HL-60 (cell line): ENCODE data around the gene TNK2.
"Not testable (repeated sequence)": the region's sequence is repeated elsewhere in the genome, so short reads cannot be mapped to it uniquely, and the experiment has no call there.

Experiments used
- DNase-seq, 2 experiments: peaks; one replicate each; pipeline ENCODE4 v3.0.0-alpha.2; 2010 to 2020; ENCODE audit warnings: low read depth in 1 of 2, low spot score in 1 of 2
- H3K27ac ChIP-seq: fragments of 250-450 bp; sonication (Bioruptor Pico); replicated peaks from 2 replicates; pipeline ENCODE4 v1.5.1; 2020; ENCODE audit warnings: mild to moderate bottlenecking, moderate library complexity
- H3K27me3 ChIP-seq: fragments of 250-450 bp; sonication (Bioruptor Pico); 2 replicates; pipeline ENCODE4 v1.5.1; 2021; ENCODE audit warnings: mild to moderate bottlenecking, moderate library complexity; ENCODE audit not compliant: insufficient read depth, poor library complexity, severe bottlenecking
- H3K4me3 ChIP-seq: replicated peaks from 2 replicates; pipeline ENCODE4 v1.5.1; 2011; ENCODE audit warnings: mild to moderate bottlenecking, control low read depth, low read length; ENCODE audit not compliant: insufficient read depth
- CTCF ChIP-seq: IDR thresholded peaks from one replicate; pipeline ENCODE4 v1.5.1; 2011; ENCODE audit warnings: low read length, control low read depth, inconsistent platforms; ENCODE audit not compliant: insufficient read depth
- GABPA ChIP-seq: IDR thresholded peaks from 2 replicates; pipeline ENCODE4 v1.6.1; 2012; ENCODE audit warnings: low read depth
- POLR2AphosphoS5 ChIP-seq: IDR thresholded peaks from 2 replicates; pipeline ENCODE4 v1.6.1; 2012; ENCODE audit warnings: low read depth
- SPI1 ChIP-seq: IDR thresholded peaks from 2 replicates; pipeline ENCODE4 v1.6.1; 2012; ENCODE audit warnings: low read depth, mild to moderate bottlenecking, borderline replicate concordance
- TF ChIP-seq, protein P1 (sequence below): IDR thresholded peaks from 2 replicates; pipeline ENCODE4 v1.6.1; 2012; ENCODE audit warnings: low read depth; ENCODE audit not compliant: insufficient replicate concordance

Gene TNK2

GRCh38 chr3:195825857-195826804 lies 82.2 kb downstream of the TNK2 start:
- no peak overlapping the region for H3K4me3 ChIP-seq

GRCh38 chr3:195825191-195825588 lies 83.2 kb downstream of the TNK2 start:
- H3K27ac ChIP-seq = no peak overlapping the region
- H3K4me3 ChIP-seq = no peak overlapping the region
- TF ChIP-seq, protein P1, sequence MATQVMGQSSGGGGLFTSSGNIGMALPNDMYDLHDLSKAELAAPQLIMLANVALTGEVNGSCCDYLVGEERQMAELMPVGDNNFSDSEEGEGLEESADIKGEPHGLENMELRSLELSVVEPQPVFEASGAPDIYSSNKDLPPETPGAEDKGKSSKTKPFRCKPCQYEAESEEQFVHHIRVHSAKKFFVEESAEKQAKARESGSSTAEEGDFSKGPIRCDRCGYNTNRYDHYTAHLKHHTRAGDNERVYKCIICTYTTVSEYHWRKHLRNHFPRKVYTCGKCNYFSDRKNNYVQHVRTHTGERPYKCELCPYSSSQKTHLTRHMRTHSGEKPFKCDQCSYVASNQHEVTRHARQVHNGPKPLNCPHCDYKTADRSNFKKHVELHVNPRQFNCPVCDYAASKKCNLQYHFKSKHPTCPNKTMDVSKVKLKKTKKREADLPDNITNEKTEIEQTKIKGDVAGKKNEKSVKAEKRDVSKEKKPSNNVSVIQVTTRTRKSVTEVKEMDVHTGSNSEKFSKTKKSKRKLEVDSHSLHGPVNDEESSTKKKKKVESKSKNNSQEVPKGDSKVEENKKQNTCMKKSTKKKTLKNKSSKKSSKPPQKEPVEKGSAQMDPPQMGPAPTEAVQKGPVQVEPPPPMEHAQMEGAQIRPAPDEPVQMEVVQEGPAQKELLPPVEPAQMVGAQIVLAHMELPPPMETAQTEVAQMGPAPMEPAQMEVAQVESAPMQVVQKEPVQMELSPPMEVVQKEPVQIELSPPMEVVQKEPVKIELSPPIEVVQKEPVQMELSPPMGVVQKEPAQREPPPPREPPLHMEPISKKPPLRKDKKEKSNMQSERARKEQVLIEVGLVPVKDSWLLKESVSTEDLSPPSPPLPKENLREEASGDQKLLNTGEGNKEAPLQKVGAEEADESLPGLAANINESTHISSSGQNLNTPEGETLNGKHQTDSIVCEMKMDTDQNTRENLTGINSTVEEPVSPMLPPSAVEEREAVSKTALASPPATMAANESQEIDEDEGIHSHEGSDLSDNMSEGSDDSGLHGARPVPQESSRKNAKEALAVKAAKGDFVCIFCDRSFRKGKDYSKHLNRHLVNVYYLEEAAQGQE = no peak
- no peak for TF ChIP-seq SPI1
- TF ChIP-seq GABPA = no peak
- TF ChIP-seq POLR2AphosphoS5 = no peak
- TF ChIP-seq CTCF = no peak
- no peak for DNase-seq
- no peaks in the 10 kb centered on the region for H3K27me3 ChIP-seq

More at GRCh38 chr3:195825857-195826804, 82.2 kb downstream of the TNK2 start:
- DNase-seq = no peak
- Histone ChIP-seq H3K27ac (no peak overlapping the region), H3K27me3 (no peaks in the 10 kb centered on the region)
- TF ChIP-seq POLR2AphosphoS5 = no peak
- TF ChIP-seq SPI1 = no peak
- no peak for TF ChIP-seq GABPA
- TF ChIP-seq, protein P1 = no peak
- TF ChIP-seq CTCF = no peak

GRCh38 chr3:195824425-195825190 lies 83.7 kb downstream of the TNK2 start:
- not testable (repeated sequence) for H3K27ac ChIP-seq, H3K27me3 ChIP-seq, DNase-seq, H3K4me3 ChIP-seq

GRCh38 chr3:195823999-195824398 lies 84.4 kb downstream of the TNK2 start:
- TF ChIP-seq, protein P1 = no peak
- TF ChIP-seq CTCF (no peak), GABPA (no peak), SPI1 (no peak), POLR2AphosphoS5 (no peak)
- H3K4me3 ChIP-seq = no peak overlapping the region
- H3K27ac ChIP-seq = no peak overlapping the region
- no peak for DNase-seq
- H3K27me3 ChIP-seq = no peaks in the 10 kb centered on the region
